GM18519 (cell line): ENCODE data around the gene BEST2.

ENCODE experiments used
- ATAC-seq: cut with Tn5 transposase; IDR thresholded peaks from one replicate; pipeline ENCODE4 v1.9.1; 2021; ENCODE audit warnings: mild to moderate bottlenecking, moderate library complexity; ENCODE audit not compliant: unreplicated experiment, low FRiP score

BEST2 gene

DNA sequence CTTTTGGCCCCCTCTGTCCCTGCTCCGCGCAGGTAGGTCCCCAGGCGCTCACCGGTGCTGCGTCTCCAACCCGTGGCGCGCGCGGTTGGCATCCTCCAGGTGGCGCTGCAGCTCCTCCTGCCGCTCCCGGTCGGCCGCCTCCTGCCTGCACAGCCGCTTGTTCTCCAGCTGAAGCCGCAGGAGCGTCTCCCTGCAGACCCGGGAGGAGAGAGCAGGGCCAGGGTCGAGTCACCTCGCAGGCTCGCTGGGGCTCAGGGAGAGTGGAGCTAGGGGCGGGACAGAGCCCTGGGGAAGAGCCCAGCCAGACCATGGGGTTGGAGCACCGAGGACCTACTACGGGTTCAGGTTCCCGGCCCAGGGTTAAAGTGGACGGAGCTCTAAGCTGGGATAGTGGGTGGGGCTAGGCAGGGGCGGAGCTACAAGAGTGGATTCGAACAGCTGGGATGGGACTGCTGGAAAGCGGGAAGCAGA, 14.5 kb downstream of the BEST2 start:
- ATAC-seq = no peak

DNA sequence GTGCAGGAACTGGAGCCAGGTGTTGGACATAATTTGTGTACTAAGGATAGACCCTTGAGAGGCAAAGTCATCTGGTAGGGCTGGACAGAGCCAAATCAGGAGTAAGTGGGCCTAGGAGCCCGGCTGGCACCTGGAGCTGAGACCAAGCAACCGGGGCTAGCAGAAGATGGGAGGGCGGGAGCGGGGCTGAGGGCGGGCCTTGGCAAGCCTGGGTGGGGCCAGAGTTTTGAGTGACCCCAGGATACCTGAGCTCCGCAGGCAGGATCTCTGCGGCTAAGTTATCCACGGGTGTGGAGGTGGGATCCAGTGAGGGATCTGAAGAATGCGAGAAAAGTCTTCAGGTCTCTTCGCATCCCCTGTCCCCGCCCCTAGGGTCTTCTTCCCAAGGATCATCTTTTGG, 15.6 kb downstream of the BEST2 start:
- ATAC-seq = no peak

DNA sequence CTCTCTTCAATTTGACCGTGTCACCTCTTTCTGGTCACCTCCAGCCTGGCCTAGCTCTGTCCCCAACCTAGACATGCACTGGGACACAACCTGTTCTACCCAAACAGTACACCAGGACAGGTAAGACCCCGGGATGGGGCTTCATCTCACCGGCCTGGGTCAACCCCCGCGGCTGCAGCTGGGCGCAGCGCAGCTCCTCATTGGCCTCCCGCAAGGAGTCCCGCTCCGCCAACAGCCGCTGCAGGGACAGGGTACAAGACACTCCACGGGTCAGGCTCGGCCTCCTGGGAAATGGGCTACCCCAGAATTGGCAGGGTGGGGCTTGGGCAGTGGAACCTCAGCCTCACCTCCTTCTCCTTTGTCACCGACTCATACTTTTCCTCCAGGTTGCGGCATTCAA, 16.1 kb downstream of the BEST2 start:
- ATAC-seq = no peak

DNA sequence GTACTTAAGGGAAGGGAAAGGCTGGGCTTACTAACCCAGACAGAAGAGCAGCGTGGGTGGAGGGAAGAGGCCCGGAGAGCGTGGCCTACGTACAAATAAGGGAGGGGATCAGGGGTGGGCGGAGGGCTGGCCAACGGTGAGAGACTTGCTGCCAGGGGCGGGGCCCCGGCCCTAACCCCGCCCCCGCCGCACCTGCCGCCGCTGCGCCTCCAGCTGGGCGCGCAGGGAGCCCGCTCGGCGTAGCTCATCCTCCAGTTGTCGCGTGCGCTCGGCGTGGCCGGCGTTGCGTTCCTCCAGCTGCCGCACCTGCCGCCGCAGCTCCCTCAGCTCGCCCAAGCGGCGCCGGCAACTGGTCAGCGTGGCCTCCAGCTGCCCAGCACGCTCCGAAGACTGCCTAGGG, 18.1 kb downstream of the BEST2 start:
- no peak for ATAC-seq

DNA sequence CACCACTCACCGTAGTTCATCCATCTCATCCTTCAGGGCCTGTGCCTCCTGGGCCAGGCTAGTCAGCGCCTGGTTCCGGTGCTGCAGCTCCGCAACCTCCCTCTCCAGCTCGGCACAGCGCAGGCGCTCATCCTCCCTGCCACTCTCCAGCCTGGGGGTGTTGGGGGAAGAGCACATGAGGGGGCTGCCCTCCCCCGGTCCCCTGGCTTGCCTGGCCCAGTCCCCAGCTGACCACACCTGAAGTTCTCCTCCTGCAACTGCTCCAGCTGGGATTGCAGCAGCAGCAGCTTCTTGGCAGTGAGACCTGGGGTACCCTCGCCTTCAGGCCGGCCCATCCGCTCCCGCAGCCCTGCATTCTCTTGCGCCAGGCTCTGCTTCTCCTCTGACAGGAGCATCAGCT, 19.3 kb downstream of the BEST2 start:
- ATAC-seq = no peak

DNA sequence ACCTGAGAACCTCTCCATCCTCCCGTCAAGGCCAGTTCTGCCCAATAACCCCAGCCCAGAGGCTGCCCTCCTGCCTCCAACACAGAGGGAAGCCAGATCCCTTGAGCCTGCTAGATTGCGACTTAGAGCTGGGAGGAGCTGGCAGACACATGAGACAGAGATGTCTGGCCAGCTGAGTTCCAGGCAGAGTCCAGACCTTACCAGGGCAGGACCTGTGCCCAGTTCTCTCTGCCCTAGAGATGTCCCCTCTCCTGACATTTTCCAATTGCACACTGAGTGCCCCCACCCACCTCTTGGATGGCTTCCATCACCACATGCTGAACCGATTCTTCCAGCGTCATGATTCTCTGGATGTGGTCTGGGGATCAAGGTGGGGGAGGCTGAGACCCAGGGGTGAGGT, 20.7 kb downstream of the BEST2 start:
- ATAC-seq = no peak

DNA sequence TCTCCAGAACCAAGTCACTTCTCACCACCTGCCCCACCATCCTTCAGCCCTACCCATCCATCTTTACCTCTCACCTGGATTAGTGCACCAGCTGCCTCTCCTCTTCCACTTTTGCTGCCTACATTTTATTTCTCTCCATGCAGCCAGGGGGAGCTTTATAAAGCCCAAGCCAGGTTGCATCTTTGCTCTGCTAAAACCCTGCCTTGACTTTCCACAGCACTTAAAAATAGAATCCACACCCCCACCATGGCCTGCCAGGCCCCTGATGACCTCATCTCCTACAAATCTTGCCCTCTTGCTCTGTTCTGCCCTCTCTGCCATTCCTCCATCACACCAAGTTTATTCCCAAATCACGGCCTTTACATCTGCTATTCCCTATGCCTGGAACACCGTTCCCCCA, 22.0 kb downstream of the BEST2 start:
- ATAC-seq = no peak

DNA sequence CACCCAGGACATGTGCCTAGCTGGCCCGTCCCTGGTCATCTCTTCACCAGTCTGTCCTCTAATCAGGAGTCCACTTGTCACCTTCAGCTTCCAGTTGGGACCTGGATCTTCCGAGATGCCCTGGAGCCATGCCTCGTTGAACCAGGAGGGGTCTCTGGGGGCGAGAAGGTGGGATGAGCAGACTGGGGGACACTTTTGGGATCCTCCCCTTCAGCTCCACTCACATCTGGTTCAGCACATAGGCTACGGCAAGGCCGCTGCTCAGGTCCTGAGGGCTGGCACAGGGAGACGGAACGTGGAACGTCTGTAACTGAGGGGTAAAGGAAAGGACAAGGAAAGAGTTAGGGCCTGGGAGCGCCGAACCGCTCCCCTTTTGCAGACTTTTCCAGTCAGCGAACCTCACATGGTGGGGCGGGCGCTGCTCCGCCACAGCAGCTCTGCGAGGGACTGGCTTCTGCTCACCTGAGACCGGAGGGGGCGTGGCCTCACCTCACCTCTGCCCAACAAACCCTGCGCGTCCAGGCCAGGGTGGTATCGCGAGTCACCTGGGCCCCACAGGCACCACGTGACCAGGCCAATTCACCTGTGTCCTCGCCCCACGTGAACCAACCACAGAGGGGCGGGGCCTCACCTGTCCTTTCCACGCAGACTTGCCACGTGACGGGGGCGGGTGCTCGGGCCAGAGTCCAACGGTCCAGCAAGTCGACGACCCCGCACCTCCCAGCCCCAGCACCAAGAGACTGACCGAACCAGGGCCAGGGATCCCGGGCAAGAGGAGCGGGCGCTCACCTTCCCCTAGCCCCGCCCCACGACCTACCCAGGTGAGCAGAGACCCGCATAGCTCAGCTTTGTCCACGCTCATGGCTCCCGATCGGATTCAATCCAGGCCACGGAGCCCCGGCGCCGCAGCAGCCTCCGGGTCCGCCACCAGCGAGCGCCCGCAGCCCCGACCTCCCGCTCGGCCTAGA, 23.3 kb downstream of the BEST2 start, which contains the start of gene HOOK2:
HOOK2 (minus strand) TSS at position 965 of the 968 bp plus-strand sequence; CDS start at position 862, 103 bp downstream.
- ATAC-seq = no peak

DNA sequence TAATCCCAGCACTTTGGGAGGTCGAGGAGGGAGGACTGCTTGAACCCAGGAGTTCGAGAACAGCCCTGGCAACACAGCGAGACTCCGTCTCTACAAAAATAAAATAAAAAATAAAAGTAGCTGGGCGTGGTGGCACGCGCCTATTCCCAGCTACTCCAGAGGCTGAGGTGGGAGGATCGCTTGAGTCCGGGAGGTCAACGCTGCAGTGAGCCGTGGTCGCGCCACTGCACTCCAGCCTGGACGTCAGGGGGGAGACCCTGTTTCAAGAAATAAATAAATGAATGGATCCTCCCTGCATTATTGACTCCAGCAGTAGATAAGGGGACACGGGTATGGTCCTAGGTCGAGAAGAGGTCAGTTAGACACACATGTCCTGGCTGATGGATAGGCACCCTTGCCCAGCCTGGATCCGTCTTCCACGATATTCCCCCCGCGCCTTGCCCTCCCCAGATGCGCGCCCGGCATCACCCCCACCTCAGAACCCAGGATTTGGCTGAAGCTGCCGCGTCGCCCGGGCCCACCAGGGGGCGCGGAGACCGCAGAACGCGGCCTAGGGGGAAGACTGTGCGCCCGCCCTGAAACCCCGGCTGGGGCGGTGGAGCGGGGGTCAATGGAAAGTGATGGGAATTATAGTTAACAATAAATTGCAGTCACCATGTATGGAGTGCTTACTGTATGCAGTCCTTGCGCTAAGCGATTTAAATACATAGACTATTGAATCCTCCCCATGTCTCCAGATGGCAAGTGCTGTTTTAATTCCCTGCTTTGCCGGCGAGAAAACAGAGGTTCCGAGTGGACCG, 25.8 kb downstream of the BEST2 start:
- ATAC-seq = no peak

DNA sequence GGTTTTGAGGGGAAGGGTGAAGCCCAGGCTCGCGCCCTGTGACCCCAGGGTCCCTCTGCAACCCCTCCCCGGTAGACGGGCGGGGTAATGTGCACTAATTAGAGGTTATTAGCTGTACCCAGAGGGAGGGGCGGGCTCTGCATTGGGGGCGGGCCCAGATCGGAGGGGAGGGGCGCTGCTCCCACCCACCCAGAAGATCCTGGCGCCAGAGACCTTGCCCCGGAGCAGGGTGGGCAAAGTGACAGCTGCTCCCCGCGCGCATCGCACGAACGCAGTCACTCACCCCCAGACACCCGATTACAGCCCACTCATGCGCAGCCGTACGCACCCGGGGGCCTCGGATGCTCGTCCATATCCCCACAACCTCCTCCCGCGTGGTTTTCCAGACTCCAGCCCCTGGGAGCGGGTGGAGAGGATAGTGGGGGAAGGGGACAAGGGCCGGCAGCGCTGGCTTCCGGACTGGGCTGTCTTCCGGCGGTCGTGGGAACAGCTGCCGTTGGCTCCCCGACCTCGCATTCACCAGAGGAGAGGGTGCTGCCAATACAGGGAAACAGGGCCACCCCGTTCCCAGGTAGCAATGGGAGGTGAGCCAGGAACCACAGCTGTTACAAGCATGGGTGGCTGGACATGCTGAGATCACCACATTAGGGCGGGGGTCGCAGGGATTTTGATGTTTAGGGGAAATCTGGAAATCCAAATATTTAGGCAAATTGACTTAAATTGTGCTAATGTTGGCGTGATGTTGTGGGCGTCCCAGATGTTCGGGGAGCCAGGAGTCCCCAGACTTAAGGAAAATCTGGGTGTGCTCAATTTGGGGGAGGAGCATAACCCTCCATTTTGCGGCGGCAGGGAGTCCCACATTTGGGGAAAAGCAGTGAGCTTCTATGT, 26.7 kb downstream of the BEST2 start:
- ATAC-seq = no peak

DNA sequence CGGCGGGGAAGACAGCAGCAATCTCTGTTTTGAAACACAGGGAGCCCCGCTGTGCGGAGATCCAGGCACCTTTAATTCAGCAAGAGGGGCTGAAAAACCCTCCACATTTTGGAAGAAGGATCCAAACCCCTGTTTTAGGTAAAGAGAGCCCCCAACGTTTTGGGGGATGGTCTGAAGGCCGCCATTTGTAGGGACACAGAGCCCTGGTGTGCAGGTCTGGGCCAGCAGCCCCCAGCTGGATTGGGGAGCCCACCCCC, 27.2 kb downstream of the BEST2 start:
- ATAC-seq = no peak

DNA sequence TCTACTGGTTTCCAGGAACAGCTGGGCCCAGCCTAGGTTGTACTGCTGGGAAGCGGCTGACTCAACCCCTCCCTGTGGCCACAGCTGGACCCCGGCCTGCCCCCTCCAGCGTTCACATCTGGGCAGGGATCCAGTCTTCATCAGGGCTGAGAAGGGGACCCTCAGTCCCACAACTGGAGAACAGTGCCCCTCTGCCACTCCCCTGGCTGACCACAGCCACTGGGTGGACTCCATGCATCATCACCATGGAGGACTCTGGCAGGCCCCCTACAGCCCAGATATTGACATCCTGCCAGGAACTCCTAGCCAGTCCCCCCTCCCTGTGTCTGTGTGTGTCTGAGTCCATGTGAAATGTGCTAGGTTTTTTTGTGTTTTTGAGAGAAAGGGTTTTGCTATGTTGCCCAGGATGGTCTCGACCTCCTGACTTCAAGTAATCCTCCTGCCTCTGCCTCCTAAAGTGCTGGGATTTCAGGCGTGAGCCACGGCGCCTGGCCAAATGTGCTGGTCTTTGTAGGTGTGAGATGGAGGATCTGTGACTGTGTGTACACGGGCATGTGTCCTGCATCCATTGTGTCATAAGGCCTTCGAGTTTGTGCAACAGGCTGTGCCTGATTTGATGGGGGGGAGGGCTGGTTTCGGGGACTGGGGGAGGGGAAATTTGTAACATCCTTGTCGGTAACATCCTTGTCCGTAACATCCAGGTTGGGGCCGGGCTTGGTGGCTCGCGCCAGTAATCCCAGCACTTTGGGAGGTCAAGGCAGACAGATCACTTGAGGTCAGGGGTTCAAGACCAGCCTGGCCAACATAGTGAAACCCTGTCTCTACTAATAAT, 27.8 kb downstream of the BEST2 start:
- no peak for ATAC-seq

DNA sequence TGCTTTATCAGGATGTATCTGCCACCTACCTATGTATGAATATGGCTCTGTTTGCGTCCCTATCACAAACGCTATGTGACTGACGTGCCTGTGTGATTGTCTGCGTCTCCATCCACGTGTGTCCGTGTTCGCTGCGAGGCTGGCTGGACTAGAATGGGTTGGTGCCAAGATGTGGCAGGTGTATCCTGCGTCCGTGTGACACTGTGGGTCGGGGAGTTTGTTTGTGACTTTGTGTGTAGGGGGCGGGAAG, 30.5 kb downstream of the BEST2 start:
- no peak for ATAC-seq

DNA sequence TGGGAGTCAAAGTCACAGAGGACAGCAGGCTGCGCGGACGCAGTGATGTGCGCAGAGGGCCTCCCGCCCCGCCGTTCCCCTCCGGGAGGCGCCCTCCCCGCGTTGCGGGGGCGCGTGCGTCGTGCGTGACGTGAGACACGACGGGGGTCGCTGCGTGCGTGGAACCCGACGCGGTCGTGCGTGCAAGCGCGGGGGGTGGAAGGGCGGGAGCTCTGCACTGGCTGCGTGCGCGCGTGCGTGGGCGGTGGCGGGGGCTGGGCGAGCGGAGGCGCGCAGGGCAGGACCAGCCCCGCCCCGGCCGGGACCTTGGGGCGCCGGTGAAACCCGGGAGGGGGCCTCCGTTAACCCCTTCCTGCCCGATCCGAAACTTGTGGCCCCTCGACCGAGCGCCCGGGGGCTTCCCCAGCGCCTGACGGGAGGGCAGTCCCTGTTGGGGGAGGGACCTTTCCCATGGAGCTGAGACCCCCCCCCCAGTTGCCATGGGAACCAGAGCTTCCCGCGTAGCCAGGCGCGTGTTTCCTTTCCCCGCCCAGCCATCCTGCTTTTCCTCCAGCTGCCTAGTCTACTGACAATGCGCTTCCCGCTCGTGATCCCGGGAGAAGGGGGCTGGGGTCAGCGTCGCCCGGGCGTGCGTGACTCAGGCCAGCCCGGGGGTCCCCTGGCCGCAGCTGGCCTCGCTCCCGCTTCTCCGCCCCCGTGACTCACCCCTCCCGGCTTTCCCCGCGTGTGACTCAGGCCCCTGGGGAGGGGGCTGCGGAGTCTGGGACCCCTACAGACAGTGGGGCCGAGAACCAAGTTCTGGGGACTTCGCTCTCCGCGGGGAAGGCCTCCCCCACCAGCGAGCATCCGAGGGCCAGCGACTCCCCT, 31.1 kb downstream of the BEST2 start:
- ATAC-seq = no peak

DNA sequence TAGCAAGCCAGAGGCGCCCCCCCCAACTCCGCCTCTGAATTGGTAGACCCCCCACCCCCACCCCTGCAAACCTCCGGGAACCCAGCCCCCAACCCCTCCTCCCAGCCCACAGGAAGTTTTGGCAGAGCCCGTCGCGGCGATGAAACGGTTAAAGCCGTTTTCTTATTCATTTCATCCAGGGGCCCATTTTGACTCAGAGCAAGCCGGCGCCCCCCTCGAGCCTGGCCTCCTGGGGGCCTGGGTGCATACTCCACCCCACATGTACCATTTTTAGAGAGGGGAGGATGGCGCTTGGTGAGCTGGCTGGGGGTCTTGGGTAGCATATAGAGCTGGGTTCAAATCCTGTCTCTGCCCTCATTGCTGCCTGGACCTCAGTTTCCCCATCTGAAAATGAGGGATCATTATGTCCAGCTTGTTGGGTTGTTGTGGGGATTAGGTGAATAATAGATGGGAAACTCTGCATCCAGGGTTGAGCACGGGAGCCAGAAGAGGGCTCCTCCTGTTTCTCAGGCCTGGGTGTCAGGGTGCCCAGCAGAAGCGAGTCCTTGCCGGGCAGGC, 31.8 kb downstream of the BEST2 start:
- no peak for ATAC-seq

DNA sequence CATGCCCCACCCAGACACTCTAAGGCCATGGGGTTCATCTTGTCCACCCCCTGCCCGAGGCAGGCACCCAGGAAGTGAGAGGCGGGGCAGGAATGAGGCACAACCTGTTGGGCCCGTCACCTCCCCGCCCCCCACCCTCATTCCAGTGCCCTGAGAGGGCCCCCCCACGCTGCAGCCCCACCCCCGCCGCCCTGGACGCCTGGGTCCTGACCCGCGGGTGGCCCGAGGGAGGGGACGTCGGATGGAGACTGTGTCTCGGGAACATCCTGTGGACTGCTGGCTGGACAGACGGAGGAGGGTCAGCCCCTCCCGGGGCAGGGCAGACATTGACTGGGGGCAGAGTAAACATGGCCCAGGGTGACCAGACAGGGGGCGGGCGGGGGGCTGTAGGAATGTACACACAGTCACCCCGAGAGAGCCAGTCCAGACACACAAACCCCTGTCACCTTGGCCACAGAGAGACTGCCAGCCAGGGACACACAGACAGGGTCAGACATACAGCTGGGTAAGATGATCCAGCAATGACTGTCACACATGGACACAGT, 32.3 kb downstream of the BEST2 start:
- ATAC-seq = no peak

DNA sequence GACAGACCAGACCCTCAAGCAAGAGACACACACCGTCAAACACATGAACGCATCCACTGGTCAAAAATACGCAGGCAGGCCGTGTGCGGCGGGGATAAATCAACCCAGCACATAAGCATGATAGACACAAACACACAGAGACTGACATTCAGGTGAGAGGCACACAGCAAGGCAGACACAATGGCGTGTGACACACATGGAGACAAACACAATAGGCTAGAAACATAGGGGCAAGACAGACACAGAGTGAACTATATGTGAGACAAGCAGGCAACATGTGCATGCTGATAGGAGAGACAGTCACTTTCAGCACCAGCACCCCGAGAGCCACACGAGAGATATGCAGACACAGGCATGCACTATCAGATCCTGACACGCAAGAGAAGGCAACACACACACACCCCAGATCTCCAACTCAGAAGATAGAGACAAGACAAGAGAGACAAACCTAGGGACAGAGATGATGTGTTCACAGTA, 32.8 kb downstream of the BEST2 start:
- ATAC-seq = no peak

DNA sequence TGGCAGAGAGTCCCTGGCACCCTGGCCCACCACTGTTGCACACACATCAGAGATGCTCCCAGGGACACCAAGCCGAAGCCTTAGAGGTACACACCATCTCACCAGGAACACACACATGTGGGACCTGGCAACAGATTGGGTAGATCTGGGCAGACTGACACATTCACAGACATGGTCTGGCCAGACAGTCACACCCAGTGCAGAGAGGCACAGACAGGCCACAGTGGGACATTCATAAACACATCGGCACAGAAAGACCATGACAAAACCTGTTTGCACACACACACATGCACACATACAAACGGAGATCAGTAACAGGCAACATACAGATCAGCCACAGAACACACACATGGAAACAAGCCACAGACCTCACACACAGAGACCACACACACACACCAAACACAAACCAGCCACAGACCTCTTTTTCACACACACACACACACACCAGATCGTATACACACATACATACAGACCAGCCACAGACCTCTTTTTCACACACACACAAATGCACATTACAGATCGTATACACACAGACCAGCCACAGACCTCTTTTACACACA, 33.4 kb downstream of the BEST2 start:
- ATAC-seq = no peak
